ENCODE data around the gene KAZN. TPM values are rescaled to one million over a fixed set of nuclear protein-coding genes. Genes with fewer than 3 reads are reported as not detected.

The KAZN gene
- polyA plus RNA-seq, 1 experiment = 3.7 TPM

DNA sequence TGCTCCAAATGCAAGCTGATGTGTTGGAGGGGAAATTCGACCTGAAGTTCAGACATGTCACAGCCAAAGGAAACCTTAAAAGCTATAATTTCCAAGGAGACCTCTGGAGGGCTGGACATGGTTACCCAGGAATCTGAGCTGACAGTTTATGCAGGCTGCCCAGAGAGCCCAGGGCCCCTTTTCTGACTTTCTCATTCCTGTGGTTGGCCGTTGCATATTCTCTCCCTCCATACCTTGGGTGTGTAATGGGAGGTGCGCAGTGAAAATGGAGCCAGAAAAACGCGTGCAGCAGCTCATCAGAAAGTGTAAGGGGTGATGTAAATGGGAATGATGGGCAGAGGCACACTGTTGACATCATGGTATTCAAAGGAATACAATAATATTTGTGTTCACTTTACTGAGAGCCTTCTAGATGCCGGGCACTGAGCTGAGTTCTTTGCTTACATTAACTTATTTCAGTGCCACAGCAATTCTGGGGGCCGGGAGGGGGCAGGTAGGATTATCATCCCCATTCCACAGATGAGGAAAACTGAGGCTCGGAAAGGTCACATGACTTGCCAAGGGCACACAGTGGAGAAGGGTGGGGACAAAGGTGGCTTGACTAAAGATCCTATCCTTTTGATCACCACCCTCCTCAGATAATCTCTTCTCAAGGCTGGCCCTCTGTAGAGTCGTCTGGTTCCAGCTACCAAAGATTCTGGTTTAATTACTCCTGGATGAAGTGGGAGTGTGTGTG lies 38.6 kb downstream of the KAZN start:
- Histone ChIP-seq H3K27me3 (ENCODE audit: control insufficient read depth, insufficient read depth, low read length) (no peaks in the 10 kb centered on the region), H3K27ac (ENCODE audit: low read depth, low read length) (no peak overlapping the region), H3K9me3 (ENCODE audit: control insufficient read depth, insufficient read depth, low read length) (peaks cover 4% of the 10 kb centered on the region), H3K4me3 (ENCODE audit: low read depth, low read length) (no peak overlapping the region)
- TF ChIP-seq, protein P1, sequence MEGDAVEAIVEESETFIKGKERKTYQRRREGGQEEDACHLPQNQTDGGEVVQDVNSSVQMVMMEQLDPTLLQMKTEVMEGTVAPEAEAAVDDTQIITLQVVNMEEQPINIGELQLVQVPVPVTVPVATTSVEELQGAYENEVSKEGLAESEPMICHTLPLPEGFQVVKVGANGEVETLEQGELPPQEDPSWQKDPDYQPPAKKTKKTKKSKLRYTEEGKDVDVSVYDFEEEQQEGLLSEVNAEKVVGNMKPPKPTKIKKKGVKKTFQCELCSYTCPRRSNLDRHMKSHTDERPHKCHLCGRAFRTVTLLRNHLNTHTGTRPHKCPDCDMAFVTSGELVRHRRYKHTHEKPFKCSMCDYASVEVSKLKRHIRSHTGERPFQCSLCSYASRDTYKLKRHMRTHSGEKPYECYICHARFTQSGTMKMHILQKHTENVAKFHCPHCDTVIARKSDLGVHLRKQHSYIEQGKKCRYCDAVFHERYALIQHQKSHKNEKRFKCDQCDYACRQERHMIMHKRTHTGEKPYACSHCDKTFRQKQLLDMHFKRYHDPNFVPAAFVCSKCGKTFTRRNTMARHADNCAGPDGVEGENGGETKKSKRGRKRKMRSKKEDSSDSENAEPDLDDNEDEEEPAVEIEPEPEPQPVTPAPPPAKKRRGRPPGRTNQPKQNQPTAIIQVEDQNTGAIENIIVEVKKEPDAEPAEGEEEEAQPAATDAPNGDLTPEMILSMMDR (IDR thresholded peaks at IDR 0.05; ENCODE audit: low read depth, low read length) = no peak
- ChIA-PET CTCF (no interaction called here), POLR2A (no interaction called here)
- DNase-seq (ENCODE audit: low read depth, low spot score) = no peak

- Histone ChIP-seq H3K9me3 (ENCODE audit: control insufficient read depth, insufficient read depth, low read length) (peaks cover 4% of the 10 kb centered on the region), H3K4me3 (ENCODE audit: low read depth, low read length) (no peak overlapping the region), H3K27ac (ENCODE audit: low read depth, low read length) (no peak overlapping the region), H3K27me3 (ENCODE audit: control insufficient read depth, insufficient read depth, low read length) (no peaks in the 10 kb centered on the region)
- no peak for DNase-seq (ENCODE audit: low read depth, low spot score)
- TF ChIP-seq, protein P1 (IDR thresholded peaks at IDR 0.05; ENCODE audit: low read depth, low read length) = no peak
- CTCF ChIA-PET = no interaction called here
- POLR2A ChIA-PET = no interaction called here
Observed at GRCh38 chr1:14639291-14640050, 41.0 kb downstream of the KAZN start.

DNA sequence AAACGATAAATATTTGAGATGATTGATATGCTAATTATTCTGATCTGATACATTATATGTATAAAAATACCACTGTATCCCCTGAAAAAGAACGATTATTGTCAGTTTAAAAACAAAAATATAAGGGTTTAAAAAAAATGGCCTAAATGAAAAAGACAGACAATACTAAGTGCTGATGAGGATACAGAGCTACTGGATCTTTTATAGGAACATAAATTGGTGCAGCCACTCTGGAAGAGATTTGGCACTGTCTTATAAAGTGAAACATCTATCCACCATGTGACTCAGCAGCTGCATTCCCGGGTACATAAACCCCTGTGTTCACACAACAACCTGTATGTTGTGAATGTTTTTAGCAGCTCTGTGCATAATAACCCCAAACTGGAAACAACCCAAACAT lies 44.2 kb downstream of the KAZN start:
- Histone ChIP-seq H3K27me3 (ENCODE audit: control insufficient read depth, insufficient read depth, low read length) (no peaks in the 10 kb centered on the region), H3K4me3 (ENCODE audit: low read depth, low read length) (no peak overlapping the region), H3K27ac (ENCODE audit: low read depth, low read length) (no peak overlapping the region), H3K9me3 (ENCODE audit: control insufficient read depth, insufficient read depth, low read length) (peaks cover 4% of the 10 kb centered on the region)
- TF ChIP-seq, protein P1 (IDR thresholded peaks at IDR 0.05; ENCODE audit: low read depth, low read length) = no peak
- ChIA-PET CTCF (no interaction called here), POLR2A (no interaction called here)
- no peak for DNase-seq (ENCODE audit: low read depth, low spot score)

- ChIA-PET CTCF (no interaction called here), POLR2A (no interaction called here)
- no peaks in the 10 kb centered on the region for H3K27me3 ChIP-seq (ENCODE audit: control insufficient read depth, insufficient read depth, low read length)
- TF ChIP-seq, protein P1 (IDR thresholded peaks at IDR 0.05; ENCODE audit: low read depth, low read length) = no peak
- H3K4me3 ChIP-seq (ENCODE audit: low read depth, low read length) = no peak overlapping the region
- no peak overlapping the region for H3K27ac ChIP-seq (ENCODE audit: low read depth, low read length)
- no peak for DNase-seq (ENCODE audit: low read depth, low spot score)
- no peaks in the 10 kb centered on the region for H3K9me3 ChIP-seq (ENCODE audit: control insufficient read depth, insufficient read depth, low read length)
Observed at GRCh38 chr1:14646973-14647372, 48.5 kb downstream of the KAZN start.

GRCh38 chr1:14647777-14648176 lies 49.3 kb downstream of the KAZN start:
- Histone ChIP-seq H3K27ac (ENCODE audit: low read depth, low read length) (no peak overlapping the region), H3K9me3 (ENCODE audit: control insufficient read depth, insufficient read depth, low read length) (no peaks in the 10 kb centered on the region), H3K4me3 (ENCODE audit: low read depth, low read length) (no peak overlapping the region), H3K27me3 (ENCODE audit: control insufficient read depth, insufficient read depth, low read length) (no peaks in the 10 kb centered on the region)
- DNase-seq (ENCODE audit: low read depth, low spot score) = no peak
- CTCF ChIA-PET = no interaction called here
- POLR2A ChIA-PET = no interaction called here
- TF ChIP-seq, protein P1 (IDR thresholded peaks at IDR 0.05; ENCODE audit: low read depth, low read length) = no peak
